GM19463 (cell line): ENCODE data around the gene C6orf62.
"Not testable (repeated sequence)": the region's sequence is repeated elsewhere in the genome, so short reads cannot be mapped to it uniquely, and the experiment has no call there.

Experiments
- ATAC-seq: cut with Tn5 transposase; IDR thresholded peaks from one replicate; pipeline ENCODE4 v1.9.1; 2021; ENCODE audit warnings: mild to moderate bottlenecking, moderate library complexity; ENCODE audit not compliant: unreplicated experiment

Gene C6orf62

DNA sequence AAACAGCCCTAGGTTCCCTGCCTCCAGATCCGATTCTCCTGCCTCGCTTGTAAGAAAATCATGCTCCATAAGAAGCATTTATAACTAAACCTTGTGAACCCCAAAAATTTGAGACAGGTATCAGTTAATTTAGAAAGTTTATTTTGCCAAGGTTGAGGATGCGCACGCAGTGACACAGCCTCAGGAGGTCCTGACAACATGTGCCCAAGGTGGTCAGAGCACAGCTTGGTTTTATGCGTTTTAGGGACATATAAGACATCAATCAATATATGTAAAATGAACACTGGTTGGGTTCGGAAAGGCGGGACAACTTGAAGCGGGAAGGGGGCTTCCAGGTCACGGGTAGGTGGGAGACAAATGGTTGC lies 50.0 kb downstream of the C6orf62 start:
- no peak for ATAC-seq

DNA sequence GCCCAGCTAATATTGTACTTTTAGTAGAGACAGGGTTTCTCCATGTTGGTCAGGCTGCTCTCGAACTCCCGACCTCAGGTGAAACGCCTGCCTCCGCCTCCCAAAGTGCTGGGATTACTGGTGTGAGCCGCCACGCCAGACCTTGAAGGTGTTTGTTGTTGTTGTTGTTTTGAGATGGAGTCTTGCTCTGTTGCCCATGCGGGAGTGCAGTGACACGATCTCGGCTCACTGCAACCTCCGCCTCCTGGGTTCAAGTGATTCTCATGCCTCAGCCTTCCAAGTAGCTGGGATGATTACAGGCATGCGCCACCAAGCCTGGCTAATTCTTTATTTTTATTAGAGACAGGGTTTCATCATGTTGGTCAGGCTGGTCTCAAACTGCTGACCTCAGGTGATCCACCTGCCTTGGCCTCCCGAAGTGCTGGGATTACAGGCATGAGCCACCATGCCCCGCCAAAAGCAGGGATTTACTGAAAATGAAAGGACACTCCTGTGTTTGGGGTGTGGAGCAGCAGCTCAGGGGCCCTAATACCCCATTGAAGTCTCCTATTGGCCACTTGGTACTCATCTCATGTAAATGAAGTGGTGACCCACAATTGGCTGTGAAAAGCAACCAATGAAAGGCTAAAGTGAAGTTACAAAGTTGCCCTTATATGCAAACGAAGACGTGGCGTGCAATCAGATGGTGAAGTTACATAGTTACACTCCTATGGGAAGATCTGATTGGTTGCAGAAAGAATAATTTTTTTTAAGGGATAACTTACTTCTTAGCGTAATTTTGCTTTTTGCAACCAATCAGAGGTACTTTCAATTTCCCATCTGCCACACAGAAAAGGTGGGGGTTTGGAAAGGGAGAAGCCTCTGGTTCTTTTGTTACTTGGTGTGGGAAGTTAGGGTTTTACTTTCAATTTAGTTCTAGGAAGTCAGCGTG lies 50.6 kb downstream of the C6orf62 start:
- ATAC-seq: not testable (repeated sequence)

DNA sequence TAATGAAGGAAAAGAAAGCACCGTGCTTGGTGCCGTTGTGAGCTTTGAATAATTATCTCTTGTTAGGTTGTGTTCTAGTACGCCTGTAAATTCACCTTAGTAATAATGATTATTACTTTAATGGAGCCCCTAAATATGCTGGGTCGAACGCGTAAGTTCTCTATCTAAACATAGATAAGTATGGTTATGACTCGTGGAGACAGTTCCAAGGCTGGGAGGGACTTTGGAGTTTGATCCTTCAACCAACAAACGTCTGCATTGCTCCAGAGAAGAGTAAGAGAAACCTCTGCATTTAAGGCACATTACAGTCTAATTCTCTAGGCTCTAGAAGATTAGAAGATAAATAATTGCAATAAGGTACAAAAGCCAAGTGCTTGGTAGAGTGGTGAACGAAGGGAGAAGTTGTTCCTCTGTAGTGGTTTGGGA lies 51.6 kb downstream of the C6orf62 start:
- ATAC-seq: no peak

DNA sequence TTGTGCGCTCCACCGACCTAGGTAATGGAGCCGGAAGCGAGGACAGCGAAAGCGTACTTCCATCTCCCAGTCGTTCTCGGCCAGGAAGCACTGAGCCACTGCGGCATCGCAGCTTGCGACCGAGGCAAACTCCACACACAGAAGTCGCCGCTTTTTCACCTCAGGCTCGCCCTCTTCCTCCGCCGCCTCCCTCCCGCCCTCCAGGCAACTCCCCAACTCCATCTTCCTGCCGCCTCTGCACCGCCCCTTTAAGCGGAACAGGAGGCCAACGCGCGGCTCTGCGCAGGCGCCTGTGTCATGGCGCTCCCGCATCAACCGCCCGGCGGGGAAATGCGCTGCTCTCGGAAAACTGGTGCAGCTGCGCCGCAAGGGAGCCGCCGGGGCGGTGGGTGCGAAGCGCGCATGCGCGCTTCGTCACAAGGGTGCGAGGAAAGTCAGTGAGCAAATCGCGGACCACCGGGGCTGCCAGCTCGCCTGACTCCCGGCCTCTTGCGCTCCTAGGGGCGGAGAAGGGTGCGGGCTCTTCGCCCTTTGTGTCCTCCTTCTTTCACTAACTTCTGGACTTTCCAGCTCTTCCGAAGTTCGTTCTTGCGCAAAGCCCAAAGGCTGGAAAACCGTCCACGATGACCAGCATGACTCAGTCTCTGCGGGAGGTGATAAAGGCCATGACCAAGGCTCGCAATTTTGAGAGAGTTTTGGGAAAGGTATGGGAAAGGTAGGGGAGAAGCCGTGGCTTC lies 52.1 kb downstream of the C6orf62 start, which contains the start of the genes ACOT13 and TDP2:
TSS of gene ACOT13 (plus strand) at position 437 of the 737 bp plus-strand sequence. CDS start at position 624, 187 bp downstream.
TSS of gene TDP2 (minus strand) at position 259 of the 737 bp plus-strand sequence. CDS start at position 222, 37 bp downstream.
- ATAC-seq: peak; percentile 95

DNA sequence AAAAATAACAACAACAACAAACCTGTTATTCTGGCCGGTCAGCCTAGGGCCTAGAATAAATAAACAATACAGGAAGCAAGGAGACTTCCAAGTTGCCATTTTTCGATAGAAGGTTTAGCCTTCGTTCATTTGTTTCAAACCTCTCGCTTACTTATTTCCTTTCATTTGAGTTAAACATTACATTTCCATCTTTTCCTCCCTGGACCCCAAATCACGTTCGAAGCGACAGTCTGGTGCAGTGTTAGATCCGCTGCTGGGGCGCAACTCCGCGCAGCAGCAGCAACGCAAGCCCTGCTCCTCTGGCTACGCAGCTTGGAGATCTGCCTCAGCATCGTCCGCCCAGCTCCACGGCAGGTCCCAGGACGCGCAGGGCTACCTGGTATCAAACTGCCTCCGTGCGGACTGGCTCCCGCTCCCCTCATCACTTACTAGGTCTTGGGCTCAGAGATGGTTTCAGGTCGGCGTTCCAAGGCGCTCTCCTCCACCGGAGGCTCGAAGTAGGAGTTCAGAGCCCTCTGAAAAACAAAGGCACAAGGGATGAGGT lies 52.8 kb downstream of the C6orf62 start:
- ATAC-seq: peak; percentile 21

DNA sequence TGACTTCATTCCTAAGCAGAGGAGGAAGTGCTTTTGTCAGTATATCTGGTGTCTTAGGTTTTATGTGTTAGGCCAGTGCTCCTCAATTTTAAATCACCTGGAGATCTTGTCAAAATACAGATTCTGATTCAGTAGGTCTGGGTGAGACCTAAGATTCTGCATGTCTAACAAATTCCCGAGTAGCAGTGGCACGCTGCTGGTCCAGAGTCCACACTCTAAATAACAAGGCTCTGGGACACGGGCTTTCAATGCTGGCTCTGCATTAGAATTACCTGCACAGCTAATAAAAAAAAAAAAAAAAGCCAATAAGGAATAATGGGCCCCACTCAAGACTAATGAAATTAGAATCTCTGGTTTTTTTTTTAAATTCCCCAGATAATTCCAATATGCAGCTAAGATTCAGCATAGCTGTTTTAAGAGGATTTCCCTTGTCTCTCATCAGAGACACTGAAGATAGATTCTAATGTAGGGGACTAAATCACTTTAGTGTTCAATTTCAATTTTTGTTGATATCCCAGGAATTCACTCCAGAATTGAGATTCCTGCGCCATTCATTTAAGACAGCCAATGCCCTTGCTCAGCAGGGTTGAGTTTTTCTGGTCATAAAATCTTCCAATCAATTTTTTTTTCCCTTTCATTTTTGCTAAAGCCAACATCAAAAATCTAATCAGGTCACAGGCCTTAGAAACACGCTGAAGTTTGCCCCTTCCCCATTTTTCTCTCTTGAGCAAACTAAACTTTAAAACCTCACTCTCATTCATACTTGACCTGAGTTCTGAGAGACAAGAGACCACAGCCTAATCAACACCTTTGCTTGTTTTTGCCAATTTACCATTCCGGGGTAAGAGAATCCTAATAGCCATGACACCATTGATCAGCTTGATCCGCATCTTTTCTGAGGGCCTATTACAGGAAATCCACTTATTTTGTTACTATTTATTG lies 54.6 kb downstream of the C6orf62 start:
- ATAC-seq: no peak

DNA sequence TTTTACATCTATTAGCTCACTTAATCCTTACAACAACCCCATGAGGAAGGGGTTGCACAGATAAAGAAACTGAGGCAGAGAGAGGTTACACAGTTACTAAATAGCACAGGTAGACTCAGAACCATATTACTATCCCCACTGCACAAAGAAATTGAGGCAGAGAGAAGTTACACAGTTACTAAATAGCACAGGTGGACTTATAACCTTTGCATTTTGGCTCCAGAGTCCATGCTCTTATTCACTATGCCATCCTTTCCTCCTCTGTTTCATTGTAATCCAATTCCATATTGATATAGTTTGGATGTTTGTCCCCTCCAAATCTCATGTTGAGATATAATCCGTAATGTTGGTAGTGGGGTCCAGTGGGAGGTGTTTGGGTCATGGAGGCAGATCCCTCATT lies 55.8 kb downstream of the C6orf62 start:
- ATAC-seq: no peak

DNA sequence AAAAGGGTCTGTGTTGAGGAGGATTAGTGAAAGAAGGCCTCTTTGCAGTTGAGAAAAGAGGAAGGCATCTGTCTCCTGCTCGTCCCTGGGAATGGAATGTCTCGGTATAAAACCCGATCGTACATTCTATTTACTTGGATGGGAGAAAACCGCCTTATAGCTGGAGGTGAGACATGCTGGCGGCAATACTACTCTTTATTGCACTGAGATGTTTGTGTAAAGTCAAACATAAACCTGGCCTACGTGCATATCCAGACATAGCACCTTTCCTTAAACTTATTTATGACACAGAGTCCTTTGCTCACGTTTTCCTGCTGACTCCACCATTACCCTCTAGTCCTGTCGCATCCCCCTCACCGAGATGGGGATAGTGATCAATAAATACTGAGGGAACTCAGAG lies 56.7 kb downstream of the C6orf62 start:
- no peak for ATAC-seq

DNA sequence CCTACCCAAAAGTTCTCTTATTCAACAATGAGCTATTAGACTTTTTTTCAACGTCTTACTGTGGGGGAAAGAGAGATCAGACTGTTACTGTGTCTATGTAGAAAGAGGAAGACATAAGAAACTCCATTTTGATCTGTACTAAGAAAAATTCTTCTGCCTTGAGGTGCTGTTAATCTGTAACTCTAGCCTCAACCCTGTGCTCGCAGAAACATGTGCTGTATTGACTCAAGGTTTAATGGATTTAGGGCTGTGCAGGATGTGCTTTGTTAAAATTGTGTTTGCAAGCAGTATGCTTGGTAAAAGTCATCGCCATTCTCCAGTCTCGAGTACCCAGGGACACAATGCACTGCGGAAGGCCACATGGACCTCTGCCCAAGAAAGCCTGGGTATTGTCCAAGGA lies 57.2 kb downstream of the C6orf62 start:
- not testable (repeated sequence) for ATAC-seq

DNA sequence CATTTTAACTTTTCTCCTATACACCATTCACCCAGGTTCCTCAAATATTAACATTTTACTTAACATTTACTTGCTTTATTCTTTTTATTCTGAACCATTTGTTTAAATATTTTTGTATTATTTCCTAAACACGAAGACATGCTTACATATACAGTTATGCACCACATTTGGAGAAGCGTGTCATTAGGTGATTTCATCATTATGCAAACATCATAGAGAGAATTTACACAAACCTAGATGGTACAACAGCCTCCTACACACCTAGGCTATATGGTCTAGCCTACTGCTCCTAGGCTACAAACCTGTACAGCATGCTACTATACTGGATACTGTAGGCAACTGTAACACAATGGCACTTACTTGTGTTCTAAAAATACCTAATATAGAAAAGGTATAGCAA lies 58.8 kb downstream of the C6orf62 start:
- no peak for ATAC-seq

DNA sequence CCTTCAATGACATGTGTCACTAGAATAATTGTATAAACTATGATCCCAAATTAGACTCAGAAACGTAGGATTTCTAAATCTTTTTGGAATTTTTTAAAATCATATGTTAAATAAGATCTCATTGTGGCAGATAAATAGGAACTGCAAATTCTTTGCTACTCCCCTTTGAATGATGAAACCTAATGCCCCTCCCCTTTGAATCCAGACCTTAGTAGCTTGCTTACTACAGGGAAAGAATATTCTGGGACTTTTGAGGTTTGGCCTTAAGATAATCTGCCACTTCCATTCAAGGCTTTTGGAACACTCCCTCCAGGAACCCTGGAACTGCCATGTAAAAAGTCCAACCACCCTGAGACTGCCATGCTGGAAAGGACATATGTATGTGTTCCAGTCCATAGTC lies 59.4 kb downstream of the C6orf62 start:
- no peak for ATAC-seq

DNA sequence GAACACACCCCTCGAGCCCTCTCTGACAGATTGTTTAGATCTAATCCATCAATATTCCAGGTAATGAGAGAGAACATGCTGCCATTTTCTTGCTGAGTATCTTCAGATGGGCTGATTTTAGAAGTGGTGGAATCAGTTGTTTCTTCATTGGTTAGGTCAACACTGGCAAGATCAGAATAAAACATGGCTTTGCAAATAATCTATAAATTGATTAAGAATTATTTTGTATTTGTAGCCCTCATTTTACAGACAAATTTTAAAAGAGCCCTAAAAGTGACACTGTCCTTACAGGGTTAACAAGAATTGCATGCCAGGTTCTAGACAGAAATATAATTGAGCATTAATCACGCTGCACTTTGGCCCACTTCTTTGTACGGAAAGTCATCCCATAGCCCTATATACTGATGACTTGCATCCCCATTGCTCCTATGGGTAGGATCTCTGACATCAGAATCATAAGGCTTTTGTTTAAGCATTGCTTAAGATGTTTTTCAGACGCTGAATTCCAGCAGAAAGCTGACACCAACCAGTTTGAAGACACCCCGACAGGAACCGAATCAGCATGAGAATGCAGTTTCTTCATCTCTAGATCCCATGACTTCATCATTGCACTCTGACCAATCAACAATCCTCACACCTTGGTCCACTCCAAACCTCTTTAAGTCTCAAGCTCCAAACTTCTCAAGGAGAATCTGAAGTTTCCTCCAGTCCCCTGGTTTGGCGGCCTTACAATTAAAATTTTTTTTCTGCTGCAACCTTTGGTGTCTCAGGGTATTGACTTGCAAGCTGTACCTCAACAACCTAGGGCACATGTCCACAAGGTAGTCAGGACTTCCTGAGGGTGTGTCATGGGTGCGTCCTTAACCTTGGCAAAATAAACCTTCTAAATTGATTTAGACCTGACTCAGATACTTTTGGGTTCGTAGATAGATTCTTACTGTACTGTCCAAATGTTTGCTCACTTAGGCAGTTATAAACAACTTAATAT lies 60.1 kb downstream of the C6orf62 start:
- no peak for ATAC-seq

DNA sequence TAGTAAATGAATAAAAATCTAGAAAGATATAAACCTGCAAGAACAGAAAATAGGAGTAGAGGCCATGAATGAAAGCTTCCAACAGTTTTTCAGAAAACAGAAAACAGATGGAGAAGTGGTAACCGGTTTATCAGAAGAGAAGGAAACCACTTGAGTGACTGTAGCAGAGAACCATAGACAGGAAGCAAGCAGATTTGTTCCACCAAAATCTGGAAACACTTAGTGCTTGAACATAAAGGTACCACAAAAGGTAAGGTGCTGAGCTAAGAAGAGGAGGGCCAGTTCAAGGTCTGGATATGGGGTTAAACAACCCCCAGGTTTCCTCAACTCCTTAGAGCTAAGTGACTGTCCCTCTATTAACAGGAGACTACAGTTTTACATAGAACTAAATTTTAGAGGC lies 63.7 kb downstream of the C6orf62 start:
- ATAC-seq: no peak
